ENCODE measurements around the gene B4GALNT4.

GRCh38 chr11:393219-394033 lies 24.1 kb downstream of the B4GALNT4 start:
- TF ChIP-seq CTCF (IDR thresholded peaks at IDR 0.05; ENCODE audit: insufficient read depth, low read depth, low read length) (no peak), EZH2 (IDR thresholded peaks at IDR 0.05; ENCODE audit: insufficient read depth, low read length) (no peak)
